ENCODE measurements around the gene CTDSP1.

- TF ChIP-seq POLR2A (IDR thresholded peaks at IDR 0.05) = no peak
- TF ChIP-seq CTCF (IDR thresholded peaks at IDR 0.05) = no peak
- TF ChIP-seq EP300 (IDR thresholded peaks at IDR 0.05) = no peak
These were observed 35.9 kb upstream of the CTDSP1 start for GRCh38 chr2:218363736-218364135.

All from ovary (tissue), 3 donors.